ENCODE measurements around the gene TMPRSS13. TPM values are rescaled to one million over a fixed set of nuclear protein-coding genes. Genes with fewer than 3 reads are reported as not detected.

The TMPRSS13 gene
- polyA plus RNA-seq, 2 of the 4 experiments (the other 2 are of a cell fraction) = not detected

DNA sequence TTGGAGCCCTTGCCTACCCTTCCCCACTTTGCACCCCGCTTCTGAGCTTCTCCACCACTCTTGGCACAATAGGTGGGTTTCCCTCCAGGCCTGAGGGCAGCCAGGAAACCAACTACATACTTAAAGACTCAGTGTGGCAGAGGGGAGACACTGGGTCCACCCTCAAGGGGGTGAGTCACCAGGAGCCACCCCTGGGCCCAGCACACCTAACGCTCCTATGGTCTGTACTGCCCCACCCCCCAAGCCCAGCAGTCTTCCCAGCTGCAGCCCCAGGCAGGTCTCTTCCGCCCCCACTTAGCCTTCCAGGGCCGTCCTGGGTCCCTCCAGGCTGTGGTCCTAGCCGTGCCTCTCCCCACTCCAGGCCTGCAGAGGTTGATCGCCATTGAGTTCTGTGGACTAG lies 3.2 kb upstream of the TMPRSS13 start (continued):
- TF ChIP-seq CBX2 (IDR thresholded peaks at IDR 0.05; ENCODE audit: borderline replicate concordance, low read depth) = no peak

DNA sequence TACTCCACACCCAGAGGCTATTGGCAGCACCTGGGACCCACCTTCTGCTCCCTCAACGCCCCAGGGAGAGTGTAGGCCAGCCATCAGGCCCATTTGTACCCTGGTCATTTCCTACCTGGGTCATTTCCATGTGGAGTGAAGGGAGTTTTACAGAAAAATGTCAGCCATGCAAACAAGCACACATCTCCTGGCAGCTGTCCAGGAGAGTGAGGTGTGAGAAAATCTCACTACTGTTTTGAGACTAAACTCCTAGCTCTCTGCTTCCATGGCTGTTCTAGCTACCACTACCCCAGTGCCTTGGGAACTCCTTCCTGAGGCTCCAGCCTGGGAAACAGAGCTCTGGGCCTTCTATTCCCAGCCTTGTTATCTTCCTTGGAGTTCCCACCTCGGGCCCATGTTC lies 2.8 kb upstream of the TMPRSS13 start:
- Histone ChIP-seq H3K9me3 (no peaks in the 10 kb centered on the region), H3K4me2 (no peak overlapping the region), H3K4me1 (no peaks in the 10 kb centered on the region), H3K4me3 (no peak overlapping the region), H3K27ac (no peak overlapping the region)
- CTCF ChIA-PET = interaction anchor here (2.4 to 7.0 kb wide), 2 partner anchors 15 to 121 kb away, joined by 9 to 34 read pairs; no protein-coding TSS in a partner anchor
- WGBS (ENCODE audit: missing lambda C conversion rate) = 27% methylated on average over 2 of the region's 2 CpGs
- DNase-seq (ENCODE audit: low read depth in 1 of 2, low spot score in 1 of 2) (no peak), ATAC-seq (no peak), FAIRE-seq (no peak)
- POLR2A ChIA-PET = no interaction called here
- TF ChIP-seq FOSL2 (IDR thresholded peaks at IDR 0.05) = no peak
- no peak for TF ChIP-seq FOSL2 (CRISPR knock-in tag; IDR thresholded peaks at IDR 0.05)
- TF ChIP-seq, protein P1, sequence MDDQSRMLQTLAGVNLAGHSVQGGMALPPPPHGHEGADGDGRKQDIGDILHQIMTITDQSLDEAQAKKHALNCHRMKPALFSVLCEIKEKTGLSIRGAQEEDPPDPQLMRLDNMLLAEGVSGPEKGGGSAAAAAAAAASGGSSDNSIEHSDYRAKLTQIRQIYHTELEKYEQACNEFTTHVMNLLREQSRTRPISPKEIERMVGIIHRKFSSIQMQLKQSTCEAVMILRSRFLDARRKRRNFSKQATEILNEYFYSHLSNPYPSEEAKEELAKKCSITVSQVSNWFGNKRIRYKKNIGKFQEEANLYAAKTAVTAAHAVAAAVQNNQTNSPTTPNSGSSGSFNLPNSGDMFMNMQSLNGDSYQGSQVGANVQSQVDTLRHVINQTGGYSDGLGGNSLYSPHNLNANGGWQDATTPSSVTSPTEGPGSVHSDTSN (IDR thresholded peaks at IDR 0.05) = no peak
- TF ChIP-seq POLR2AphosphoS2 (conservative IDR thresholded peaks at IDR 0.05; ENCODE audit: low read length) = no peak
- TF ChIP-seq HDAC2 (IDR thresholded peaks at IDR 0.05) = no peak
- TF ChIP-seq RFX5 (IDR thresholded peaks at IDR 0.05) = no peak
- TF ChIP-seq HOXA7 (CRISPR knock-in tag; IDR thresholded peaks at IDR 0.05) = no peak
- no peak for TF ChIP-seq TFCP2L1 (CRISPR knock-in tag; IDR thresholded peaks at IDR 0.05)
- TF ChIP-seq RCOR1 (IDR thresholded peaks at IDR 0.05; ENCODE audit: low read depth, low read length) = no peak
- TF ChIP-seq CBX8 (IDR thresholded peaks at IDR 0.05) = no peak
- TF ChIP-seq, protein P2, sequence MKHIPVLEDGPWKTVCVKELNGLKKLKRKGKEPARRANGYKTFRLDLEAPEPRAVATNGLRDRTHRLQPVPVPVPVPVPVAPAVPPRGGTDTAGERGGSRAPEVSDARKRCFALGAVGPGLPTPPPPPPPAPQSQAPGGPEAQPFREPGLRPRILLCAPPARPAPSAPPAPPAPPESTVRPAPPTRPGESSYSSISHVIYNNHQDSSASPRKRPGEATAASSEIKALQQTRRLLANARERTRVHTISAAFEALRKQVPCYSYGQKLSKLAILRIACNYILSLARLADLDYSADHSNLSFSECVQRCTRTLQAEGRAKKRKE (CRISPR knock-in tag; IDR thresholded peaks at IDR 0.05; ENCODE audit: low read depth) = no peak
- no peak for TF ChIP-seq ESRRA (IDR thresholded peaks at IDR 0.05; ENCODE audit: borderline replicate concordance, low read length)

DNA sequence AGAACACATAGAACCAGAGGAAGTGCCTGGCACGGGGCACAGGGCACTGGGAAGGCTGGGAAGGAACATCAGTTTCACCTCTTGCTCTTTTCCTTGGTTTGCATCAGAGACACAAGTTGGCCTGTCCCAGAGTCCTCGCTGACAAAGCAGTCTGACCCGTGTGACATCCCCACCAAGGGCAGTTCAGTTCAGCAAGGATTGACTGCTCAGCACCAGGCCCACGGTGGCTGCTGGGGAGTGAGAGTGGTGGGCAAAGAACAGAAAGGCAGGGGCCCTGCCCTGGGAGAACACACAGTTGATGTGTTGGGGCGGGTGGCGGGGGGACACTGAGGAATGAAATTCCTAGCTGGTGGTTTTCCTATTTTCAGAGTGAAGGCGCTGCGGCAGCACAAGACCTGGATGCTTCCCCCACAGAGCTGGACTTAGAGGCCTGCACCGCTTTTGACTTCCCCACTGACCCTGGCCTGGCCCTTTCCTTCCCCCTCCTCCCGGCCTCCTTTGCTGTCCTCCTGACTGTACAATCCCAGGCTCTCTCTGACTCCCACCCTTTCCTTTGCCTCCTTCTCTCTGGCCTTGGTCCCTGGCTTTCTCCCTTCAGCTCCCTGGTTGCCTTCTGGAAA lies 2.2 kb upstream of the TMPRSS13 start:
- no peak overlapping the region for H3K27ac ChIP-seq
- H3K4me2 ChIP-seq = no peak overlapping the region
- ChIA-PET CTCF (interaction anchor here (2.4 to 7.0 kb wide), 2 partner anchors 15 to 122 kb away, joined by 9 to 34 read pairs; no protein-coding TSS in a partner anchor), POLR2A (no interaction called here)
- FAIRE-seq = no peak
- H3K4me1 ChIP-seq = no peaks in the 10 kb centered on the region
- H3K4me3 ChIP-seq = no peak overlapping the region
- DNase-seq (ENCODE audit: low read depth in 1 of 2, low spot score in 1 of 2) = no peak
- H3K9me3 ChIP-seq = no peaks in the 10 kb centered on the region
- TF ChIP-seq ZFP36 (IDR thresholded peaks at IDR 0.05; ENCODE audit: borderline replicate concordance, partially characterized antibody) (no peak), EHF (CRISPR knock-in tag; IDR thresholded peaks at IDR 0.05) (no peak)
- 89% methylated on average over 9 of the region's 10 CpGs for WGBS (ENCODE audit: missing lambda C conversion rate)
- no peak for ATAC-seq

DNA sequence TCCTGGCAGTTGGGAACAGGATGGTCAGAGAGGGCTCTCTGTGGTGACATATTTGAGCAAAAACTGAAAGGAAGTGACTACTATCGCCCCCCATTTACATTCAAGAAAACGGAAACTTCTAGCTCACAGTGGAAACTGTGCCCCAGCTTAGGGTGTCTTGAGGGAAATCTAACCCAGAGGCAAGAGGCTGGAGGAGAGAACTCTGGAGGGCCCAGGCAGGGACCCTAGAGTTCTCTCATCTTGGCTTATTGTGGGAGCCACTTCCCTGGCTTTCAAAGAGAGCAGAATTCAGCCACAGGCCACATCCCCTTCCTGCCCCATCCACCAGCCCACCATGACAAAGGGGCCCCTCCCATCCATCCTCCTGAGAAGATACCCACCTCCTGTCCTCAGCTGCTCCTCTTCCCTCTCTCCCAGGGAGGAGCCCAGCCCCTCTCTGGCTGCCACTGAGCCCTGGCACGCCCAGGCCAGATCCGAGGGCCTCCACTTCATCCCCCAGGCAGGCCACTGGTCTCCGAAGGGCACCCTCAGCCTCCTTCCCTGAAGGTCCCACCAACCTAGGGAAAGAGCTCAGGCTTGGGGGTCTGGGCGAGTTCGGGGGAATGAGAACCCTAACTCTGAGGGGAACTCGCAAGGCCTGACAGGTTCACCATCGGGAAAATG lies 1.6 kb upstream of the TMPRSS13 start:
- DNase-seq (ENCODE audit: low read depth in 1 of 2, low spot score in 1 of 2) (no peak), FAIRE-seq (no peak), ATAC-seq (no peak)
- Histone ChIP-seq H3K9me3 (no peaks in the 10 kb centered on the region), H3K4me2 (no peak overlapping the region), H3K4me3 (no peak overlapping the region), H3K27ac (no peak overlapping the region), H3K4me1 (no peaks in the 10 kb centered on the region)
- POLR2A ChIA-PET = no interaction called here
- TF ChIP-seq, protein P3, sequence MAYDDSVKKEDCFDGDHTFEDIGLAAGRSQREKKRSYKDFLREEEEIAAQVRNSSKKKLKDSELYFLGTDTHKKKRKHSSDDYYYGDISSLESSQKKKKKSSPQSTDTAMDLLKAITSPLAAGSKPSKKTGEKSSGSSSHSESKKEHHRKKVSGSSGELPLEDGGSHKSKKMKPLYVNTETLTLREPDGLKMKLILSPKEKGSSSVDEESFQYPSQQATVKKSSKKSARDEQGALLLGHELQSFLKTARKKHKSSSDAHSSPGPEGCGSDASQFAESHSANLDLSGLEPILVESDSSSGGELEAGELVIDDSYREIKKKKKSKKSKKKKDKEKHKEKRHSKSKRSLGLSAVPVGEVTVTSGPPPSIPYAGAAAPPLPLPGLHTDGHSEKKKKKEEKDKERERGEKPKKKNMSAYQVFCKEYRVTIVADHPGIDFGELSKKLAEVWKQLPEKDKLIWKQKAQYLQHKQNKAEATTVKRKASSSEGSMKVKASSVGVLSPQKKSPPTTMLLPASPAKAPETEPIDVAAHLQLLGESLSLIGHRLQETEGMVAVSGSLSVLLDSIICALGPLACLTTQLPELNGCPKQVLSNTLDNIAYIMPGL (CRISPR knock-in tag; IDR thresholded peaks at IDR 0.05; ENCODE audit: borderline replicate concordance) = no peak
- TF ChIP-seq CEBPB (IDR thresholded peaks at IDR 0.05) (no peak), BHLHE40 (IDR thresholded peaks at IDR 0.05; ENCODE audit: low read depth, low read length) (no peak), CBX8 (IDR thresholded peaks at IDR 0.05) (no peak), ZSCAN20 (CRISPR knock-in tag; IDR thresholded peaks at IDR 0.05) (no peak), GATA3 (IDR thresholded peaks at IDR 0.05; ENCODE audit: borderline replicate concordance) (no peak), RFX5 (IDR thresholded peaks at IDR 0.05) (no peak), SMC3 (IDR thresholded peaks at IDR 0.05) (no peak), HOXB5 (CRISPR knock-in tag; IDR thresholded peaks at IDR 0.05) (no peak), HEYL (CRISPR knock-in tag; IDR thresholded peaks at IDR 0.05) (no peak), FOXS1 (CRISPR knock-in tag; IDR thresholded peaks at IDR 0.05) (no peak), POLR2A (IDR thresholded peaks at IDR 0.05; ENCODE audit: low read length) (no peak), RCOR1 (IDR thresholded peaks at IDR 0.05; ENCODE audit: low read depth, low read length) (no peak), HDAC2 (IDR thresholded peaks at IDR 0.05) (no peak), KDM1A (IDR thresholded peaks at IDR 0.05; ENCODE audit: low read depth) (no peak), POLR2AphosphoS2 (conservative IDR thresholded peaks at IDR 0.05; ENCODE audit: low read length) (no peak), RARB (CRISPR knock-in tag; IDR thresholded peaks at IDR 0.05) (no peak), PHF8 (IDR thresholded peaks at IDR 0.05; ENCODE audit: borderline replicate concordance, low read depth) (no peak)
- TF ChIP-seq, protein P4, sequence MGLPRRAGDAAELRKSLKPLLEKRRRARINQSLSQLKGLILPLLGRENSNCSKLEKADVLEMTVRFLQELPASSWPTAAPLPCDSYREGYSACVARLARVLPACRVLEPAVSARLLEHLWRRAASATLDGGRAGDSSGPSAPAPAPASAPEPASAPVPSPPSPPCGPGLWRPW (IDR thresholded peaks at IDR 0.05) = no peak
- CTCF ChIA-PET = interaction anchor here (0.6 to 7.0 kb wide), 5 partner anchors 16 to 488 kb away, joined by 3 to 34 read pairs (median 4); no protein-coding TSS in a partner anchor
- 70% methylated on average over 6 of the region's 9 CpGs for WGBS (ENCODE audit: missing lambda C conversion rate)

Data from A549 (cell line).